Endothelial cell of umbilical vein (primary cell): ENCODE results near the gene MRGPRG. TPM values are rescaled to one million over a fixed set of nuclear protein-coding genes. Genes with fewer than 3 reads are reported as not detected.

Experiments
- BruUV-seq: library from RNA; stranded (reverse); fragments of 400-500 nt; replicated peaks from 2 replicates; lab custom pipeline; 2021; lab: Mats Ljungman, UMichigan
- CTCF ChIA-PET: fragments of 300-600, 350-600 bp; sonication (Branson Sonifier 250); formaldehyde crosslinking; loops from one replicate; lab custom pipeline; 2021; ENCODE audit warnings: antibody characterized with exemption, inconsistent platforms; lab: Charles Lee
- POLR2A ChIA-PET: fragments of 300-600, 350-600 bp; sonication (Branson Sonifier 250); formaldehyde crosslinking; loops from one replicate; lab custom pipeline; 2021; ENCODE audit warnings: antibody characterized with exemption, inconsistent platforms; lab: Charles Lee
- DNase-seq: peaks from one replicate; pipeline ENCODE4 v3.0.0-alpha.2; 2011; ENCODE audit warnings: low read depth, low spot score
- FAIRE-seq: peaks from 2 replicates; lab custom pipeline; 2011; peaks lifted over from hg19 to GRCh38; lab: Jason Lieb, UNC
- H2AFZ ChIP-seq: 2 replicates; pipeline ENCODE4 v1.6.0; 2012; ENCODE audit warnings: low read depth, low read length, control low read depth, inconsistent platforms
- H3K27ac ChIP-seq: 2 replicates; pipeline ENCODE4 v1.5.1; 2011; ENCODE audit warnings: low read depth, mild to moderate bottlenecking, control low read depth, low read length, moderate library complexity; ENCODE audit not compliant: insufficient read depth
- H3K27me3 ChIP-seq, 2 experiments: 2 replicates each; pipeline versions ENCODE4 v1.6.0 to v1.6.1; 2011; ENCODE audit warnings: low read length in 2 of 2, mixed read lengths in 1 of 2; ENCODE audit not compliant: control insufficient read depth in 2 of 2, insufficient read depth in 2 of 2
- H3K36me3 ChIP-seq, 2 experiments: 2 replicates in 1 of 2; 3 replicates in 1 of 2; pipeline ENCODE4 v1.5.1; 2011; ENCODE audit warnings: low read length in 2 of 2, mild to moderate bottlenecking in 1 of 2, moderate library complexity in 1 of 2; ENCODE audit not compliant: control insufficient read depth in 2 of 2, insufficient read depth in 2 of 2; ENCODE audit errors: extremely low read depth in 1 of 2
- H3K4me1 ChIP-seq: 3 replicates; pipeline ENCODE4 v1.5.1; 2011; ENCODE audit warnings: mild to moderate bottlenecking, low read length; ENCODE audit not compliant: control insufficient read depth, insufficient read depth; ENCODE audit errors: extremely low read depth
- H3K4me2 ChIP-seq: 2 replicates; pipeline ENCODE4 v1.6.1; 2011; ENCODE audit warnings: low read length, control low read depth, mixed read lengths; ENCODE audit not compliant: insufficient read depth
- H3K4me3 ChIP-seq, 3 experiments: fragments of 200-600 bp in 1 of 3; sonication (generic), shearing (Covaris generic) in 1 of 3; replicated peaks in 1 of 3; 2 replicates each; pipeline ENCODE4 v1.5.1; 2011 to 2016; ENCODE audit warnings: control low read depth in 3 of 3, low read length in 3 of 3, mild to moderate bottlenecking in 2 of 3, inconsistent platforms in 1 of 3, low read depth in 1 of 3, moderate library complexity in 1 of 3; ENCODE audit not compliant: insufficient read depth in 1 of 3
- H3K79me2 ChIP-seq: 2 replicates; pipeline ENCODE4 v1.6.0; 2012; ENCODE audit warnings: low read length, inconsistent platforms; ENCODE audit not compliant: control insufficient read depth, insufficient read depth
- H3K9ac ChIP-seq: replicated peaks from 2 replicates; pipeline ENCODE3; 2011; ENCODE audit warnings: low read length, control low read depth; ENCODE audit not compliant: insufficient read depth; ENCODE audit errors: extremely low read depth
- H3K9me1 ChIP-seq: replicated peaks from 3 replicates; pipeline ENCODE4 v1.6.0; 2011; ENCODE audit warnings: mild to moderate bottlenecking, low read length; ENCODE audit not compliant: control insufficient read depth, insufficient read depth; ENCODE audit errors: extremely low read depth
- H3K9me3 ChIP-seq: replicated peaks from 2 replicates; pipeline ENCODE4 v1.5.1; 2012; ENCODE audit warnings: low read length, inconsistent platforms; ENCODE audit not compliant: control insufficient read depth, insufficient read depth
- H4K20me1 ChIP-seq: replicated peaks from 2 replicates; pipeline ENCODE3; 2011; ENCODE audit warnings: mild to moderate bottlenecking, low read length; ENCODE audit not compliant: control insufficient read depth, insufficient read depth; ENCODE audit errors: extremely low read depth
- EZH2 ChIP-seq: IDR thresholded peaks from 2 replicates; pipeline ENCODE4 v1.6.1; 2012; ENCODE audit warnings: borderline replicate concordance, low read depth, mild to moderate bottlenecking, moderate library complexity, low read length, inconsistent platforms; ENCODE audit not compliant: severe bottlenecking
- MYC ChIP-seq: IDR thresholded peaks from one replicate; pipeline ENCODE4 v1.6.1; 2011; ENCODE audit warnings: mild to moderate bottlenecking, low read depth, low read length
- dilution Hi-C: fragments of 300-500 bp; cut with MboI; formaldehyde crosslinking; loops from one replicate; pipeline ENCODE4 v1.15.0; 2019; ENCODE audit warnings: low sequenced_read_pairs; ENCODE audit not compliant: extremely low pct_ligation_motif_present
- intact Hi-C: fragments of 100-400 bp; cut with micrococcal nuclease; formaldehyde crosslinking; loops from one replicate; pipeline ENCODE4 v1.10.0; 2022
- polyA plus RNA-seq, 4 experiments: library from polyadenylated mRNA; depleted of rRNA in 3 of 4; stranded (reverse) in 3 of 4; unstranded in 1 of 4; fragments of >200 nt; gene quantifications; 2 replicates each; pipeline versions ENCODE4 v1.2.1 to v1.2.3, GENCODE V29; 2011 to 2012; ENCODE audit warnings: missing spikeins in 1 of 4
- total RNA-seq: library from RNA; stranded (reverse); gene quantifications from 2 replicates; pipeline ENCODE4 v1.2.3, GENCODE V29; 2021

Gene MRGPRG
- total and polyA plus RNA-seq, 2 donors (not counting 3 experiments of a cell fraction or from before 2014, with no cell fraction given), result not detected

DNA sequence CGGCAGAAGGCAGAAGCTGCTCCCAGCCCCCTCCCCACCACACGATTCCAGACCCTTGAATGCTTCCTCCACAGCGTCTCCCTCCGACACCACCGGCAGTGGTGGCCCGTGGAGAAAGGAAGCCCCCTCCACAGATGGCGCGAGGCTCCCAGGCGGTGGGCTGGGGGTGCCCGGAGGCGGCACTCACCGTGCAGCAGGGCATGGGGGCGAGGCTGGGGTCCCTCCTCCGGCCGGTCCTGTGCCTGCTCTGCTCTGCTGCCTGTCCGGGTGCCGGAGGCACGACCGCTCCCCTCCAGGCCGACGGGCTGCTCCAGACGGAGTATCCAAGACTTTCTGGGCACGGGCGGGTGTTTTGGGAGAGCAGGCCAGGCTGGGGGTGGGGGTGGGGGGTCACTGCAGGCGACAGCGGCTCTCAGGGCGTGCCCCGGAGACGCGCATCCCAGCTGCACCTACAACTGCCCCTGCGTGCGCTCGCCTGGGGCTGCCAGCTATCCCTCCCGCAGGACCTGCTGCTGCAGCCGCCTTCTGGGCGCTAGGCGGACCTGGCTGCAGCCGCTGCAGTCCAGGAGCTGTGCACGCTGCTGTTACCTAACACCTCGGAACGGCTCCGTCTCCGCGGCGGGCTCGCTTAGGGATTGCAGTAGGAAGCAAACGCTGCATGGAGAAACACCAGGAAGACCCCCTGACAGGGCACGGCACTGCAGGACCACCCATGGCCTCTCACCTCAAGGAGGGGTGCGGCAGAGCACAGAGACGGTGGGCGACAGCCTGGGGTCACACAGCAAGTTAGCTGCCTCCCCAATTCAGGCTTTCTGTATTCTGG is 15.2 kb downstream of the MRGPRG start:
- no peak overlapping the region for H3K4me2 ChIP-seq
- no peak overlapping the region for H3K9ac ChIP-seq
- H3K36me3 ChIP-seq, result no peaks in the 10 kb centered on the region
- TF ChIP-seq EZH2 (peak; percentile 22), MYC (no peak)
- H2AFZ ChIP-seq, result no peak overlapping the region
- intact Hi-C loops (no loop called here), dilution Hi-C loops (no loop called here)
- BruUV-seq, result no TSS peak
- CTCF ChIA-PET, result no interaction called here
- no peaks in the 10 kb centered on the region for H3K4me1 ChIP-seq
- DNase-seq, result no peak
- H3K79me2 ChIP-seq, result no peaks in the 10 kb centered on the region
- H3K4me3 ChIP-seq, result no peak overlapping the region
- peaks cover 8 to 17% of the 10 kb centered on the region in 2 experiments for H3K27me3 ChIP-seq
- H3K9me1 ChIP-seq, result no peaks in the 10 kb centered on the region
- FAIRE-seq, result no peak
- no peak overlapping the region for H3K27ac ChIP-seq
- POLR2A ChIA-PET, result no interaction called here
- no peaks in the 10 kb centered on the region for H3K9me3 ChIP-seq
- no peaks in the 10 kb centered on the region for H4K20me1 ChIP-seq

DNA sequence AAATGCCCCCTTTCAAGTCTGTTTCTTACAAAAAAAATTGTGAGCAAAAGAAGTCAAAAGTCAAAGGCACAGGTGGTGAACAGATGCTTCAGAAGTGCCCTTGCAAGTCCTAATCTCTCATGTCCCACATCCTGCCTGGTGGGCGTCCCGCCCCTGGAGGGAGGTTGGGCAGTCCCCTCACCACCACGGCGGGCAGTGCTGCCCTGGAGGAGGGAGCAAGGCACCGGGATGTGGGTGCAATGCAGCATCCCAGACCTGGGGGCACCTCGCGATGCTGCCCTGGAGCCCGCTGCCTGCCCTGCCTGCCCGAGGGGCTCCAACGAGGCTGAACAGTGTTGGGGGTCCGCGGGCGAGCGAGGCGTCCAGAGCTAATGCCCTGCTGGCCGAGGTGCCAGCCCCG is 15.9 kb downstream of the MRGPRG start:
- CTCF ChIA-PET, result no interaction called here
- H3K27me3 ChIP-seq, result peaks cover 8 to 16% of the 10 kb centered on the region in 2 experiments

More for the DNA sequence above, 15.9 kb downstream of the MRGPRG start:
- Histone ChIP-seq H3K9me3 (no peaks in the 10 kb centered on the region), H3K36me3 (no peaks in the 10 kb centered on the region), H3K4me1 (no peaks in the 10 kb centered on the region), H3K9ac (no peak overlapping the region), H3K27ac (no peak overlapping the region), H2AFZ (no peak overlapping the region), H3K9me1 (no peaks in the 10 kb centered on the region), H3K4me3 (no peak overlapping the region), H4K20me1 (no peaks in the 10 kb centered on the region), H3K4me2 (no peak overlapping the region), H3K79me2 (no peaks in the 10 kb centered on the region)
- no peak for DNase-seq
- intact Hi-C loops (no loop called here), dilution Hi-C loops (no loop called here)
- POLR2A ChIA-PET, result no interaction called here
- no peak for FAIRE-seq
- TF ChIP-seq MYC (no peak), EZH2 (peak; percentile 40)
- BruUV-seq, result no TSS peak
